Measurements from ENCODE around the gene LCOR. TPM values are rescaled to one million over a fixed set of nuclear protein-coding genes. Genes with fewer than 3 reads are reported as not detected.
"Not testable (repeated sequence)": the region's sequence is repeated elsewhere in the genome, so short reads cannot be mapped to it uniquely, and the experiment has no call there.

The LCOR gene
- total and polyA plus RNA-seq, 8 donors, result 4.5 to 34.2 (median 19.5) TPM

DNA sequence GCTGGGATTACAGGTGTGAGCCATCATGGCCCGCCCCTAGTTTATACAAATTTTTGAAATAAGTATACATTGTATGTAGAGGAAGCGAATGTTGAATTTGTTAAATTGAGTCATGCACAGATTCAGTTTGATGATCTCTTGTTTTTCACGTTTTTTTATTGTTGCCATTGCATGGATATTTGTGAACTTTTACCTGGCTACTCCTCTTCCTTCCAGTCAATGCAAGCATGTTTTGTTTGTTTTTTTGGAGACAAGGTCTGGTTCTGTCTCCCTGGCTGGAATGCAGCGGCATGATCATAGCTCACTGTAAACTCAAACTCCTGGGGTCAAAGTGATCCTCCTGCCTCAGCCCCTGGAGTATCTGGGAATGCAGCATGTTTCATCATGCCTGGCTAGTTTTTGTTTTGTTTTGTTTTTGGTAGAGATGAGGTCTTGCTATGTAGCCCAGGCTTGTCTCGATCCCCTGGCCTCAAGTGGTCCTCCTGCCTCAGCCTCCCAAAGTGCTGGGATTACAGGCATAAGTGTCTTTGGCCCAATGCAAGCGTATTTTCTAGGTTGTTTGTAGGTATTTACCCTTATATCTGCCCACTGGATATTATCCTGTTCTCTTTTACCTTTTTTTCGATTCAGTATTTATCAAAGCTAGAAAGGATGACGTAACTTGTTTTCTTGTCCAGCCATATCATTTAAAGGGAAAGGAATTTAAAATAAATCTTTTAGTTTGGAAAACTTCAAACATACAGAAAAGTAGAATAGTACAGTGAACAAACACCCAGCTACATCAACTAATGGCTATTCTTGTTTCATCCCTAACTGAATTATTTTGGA lies 11.0 kb downstream of the LCOR start:
- ATAC-seq (peak; percentile 54 to 65 (median 64)), FAIRE-seq (no peak), DNase-seq (no peak)
- intact Hi-C loops (cut with DNase I), result no loop called here
- Histone ChIP-seq H3K36me3 (no peaks in the 10 kb centered on the region), H3K9me3 (no peaks in the 10 kb centered on the region), H3K4me1 (peaks cover 13 to 34% (median 22%) of the 10 kb centered on the region in 3 donors), H3K27me3 (no peaks in the 10 kb centered on the region), H3K27ac (peak overlapping the region in 2 of 4 donors; percentile 25 to 51), H3K4me3 (peak overlapping the region in 1 of 4 donors; percentile 15)
- TF ChIP-seq, protein P1, sequence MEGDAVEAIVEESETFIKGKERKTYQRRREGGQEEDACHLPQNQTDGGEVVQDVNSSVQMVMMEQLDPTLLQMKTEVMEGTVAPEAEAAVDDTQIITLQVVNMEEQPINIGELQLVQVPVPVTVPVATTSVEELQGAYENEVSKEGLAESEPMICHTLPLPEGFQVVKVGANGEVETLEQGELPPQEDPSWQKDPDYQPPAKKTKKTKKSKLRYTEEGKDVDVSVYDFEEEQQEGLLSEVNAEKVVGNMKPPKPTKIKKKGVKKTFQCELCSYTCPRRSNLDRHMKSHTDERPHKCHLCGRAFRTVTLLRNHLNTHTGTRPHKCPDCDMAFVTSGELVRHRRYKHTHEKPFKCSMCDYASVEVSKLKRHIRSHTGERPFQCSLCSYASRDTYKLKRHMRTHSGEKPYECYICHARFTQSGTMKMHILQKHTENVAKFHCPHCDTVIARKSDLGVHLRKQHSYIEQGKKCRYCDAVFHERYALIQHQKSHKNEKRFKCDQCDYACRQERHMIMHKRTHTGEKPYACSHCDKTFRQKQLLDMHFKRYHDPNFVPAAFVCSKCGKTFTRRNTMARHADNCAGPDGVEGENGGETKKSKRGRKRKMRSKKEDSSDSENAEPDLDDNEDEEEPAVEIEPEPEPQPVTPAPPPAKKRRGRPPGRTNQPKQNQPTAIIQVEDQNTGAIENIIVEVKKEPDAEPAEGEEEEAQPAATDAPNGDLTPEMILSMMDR (IDR thresholded peaks at IDR 0.05), result no peak
- 46 to 53% methylated on average over 8 of the region's 8 CpGs for WGBS, 2 donors

DNA sequence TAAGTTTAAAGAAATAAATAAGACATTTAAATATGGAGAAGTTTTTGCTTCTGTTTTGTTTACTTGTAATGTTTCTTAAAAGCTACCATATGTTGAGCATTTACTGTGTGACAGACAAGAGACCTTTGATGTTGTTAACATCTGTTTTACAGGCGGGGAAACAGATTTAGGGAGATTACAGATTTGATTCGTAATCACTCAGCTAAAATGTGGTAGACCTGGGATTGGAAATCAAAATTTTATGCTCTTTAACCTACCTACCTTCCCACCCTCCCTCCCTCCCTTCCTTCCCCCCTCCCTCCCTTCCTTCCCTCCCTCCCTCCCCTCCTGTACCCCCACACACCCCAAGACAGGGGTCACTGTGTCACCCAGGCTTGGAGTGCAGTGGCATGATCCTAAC lies 11.7 kb downstream of the LCOR start:
- H3K36me3 ChIP-seq, result no peaks in the 10 kb centered on the region
- peaks cover 13 to 34% (median 21%) of the 10 kb centered on the region in 3 donors for H3K4me1 ChIP-seq
- 74 to 78% methylated on average over 2 of the region's 2 CpGs for WGBS, 2 donors
- ATAC-seq (no peak), DNase-seq (no peak), FAIRE-seq (no peak)
- H3K4me3 ChIP-seq, result peak overlapping the region in 1 of 4 donors; percentile 15
- H3K27me3 ChIP-seq, result no peaks in the 10 kb centered on the region
- TF ChIP-seq, protein P1 (IDR thresholded peaks at IDR 0.05), result no peak
- H3K27ac ChIP-seq, result peak overlapping the region in 1 of 4 donors; percentile 51
- intact Hi-C loops (cut with DNase I), result no loop called here
- no peaks in the 10 kb centered on the region for H3K9me3 ChIP-seq

DNA sequence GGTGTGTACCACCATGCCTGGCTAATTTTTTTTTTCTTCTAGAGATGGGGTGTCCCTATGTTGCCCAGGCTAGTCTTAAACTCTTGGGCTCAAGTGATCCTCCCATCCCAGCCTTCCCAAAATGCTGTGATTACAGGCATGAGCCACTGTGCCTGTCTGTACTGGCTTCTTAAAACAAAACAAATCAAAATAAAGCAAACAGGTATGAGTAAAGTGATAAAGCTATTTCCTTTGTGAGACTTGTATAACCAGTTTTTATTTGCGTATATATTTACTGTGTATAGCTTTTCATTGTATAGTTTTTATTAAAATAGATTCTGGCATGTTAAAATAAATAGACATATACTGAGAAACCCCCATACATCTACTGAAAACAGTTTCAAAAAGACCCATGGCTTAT lies 14.3 kb downstream of the LCOR start:
- FAIRE-seq, result no peak
- Histone ChIP-seq H3K27me3 (no peaks in the 10 kb centered on the region), H3K9me3 (no peaks in the 10 kb centered on the region), H3K4me1 (peaks cover 13 to 22% (median 13%) of the 10 kb centered on the region in 3 donors), H3K4me3 (no peak overlapping the region), H3K27ac (no peak overlapping the region), H3K36me3 (no peaks in the 10 kb centered on the region)
- DNase-seq, result no peak
- TF ChIP-seq, protein P1 (IDR thresholded peaks at IDR 0.05), result no peak
- ATAC-seq, result no peak
- WGBS, 2 donors, result 28 to 30% methylated on average over 1 of the region's 1 CpG
- intact Hi-C loops (cut with DNase I), result no loop called here

DNA sequence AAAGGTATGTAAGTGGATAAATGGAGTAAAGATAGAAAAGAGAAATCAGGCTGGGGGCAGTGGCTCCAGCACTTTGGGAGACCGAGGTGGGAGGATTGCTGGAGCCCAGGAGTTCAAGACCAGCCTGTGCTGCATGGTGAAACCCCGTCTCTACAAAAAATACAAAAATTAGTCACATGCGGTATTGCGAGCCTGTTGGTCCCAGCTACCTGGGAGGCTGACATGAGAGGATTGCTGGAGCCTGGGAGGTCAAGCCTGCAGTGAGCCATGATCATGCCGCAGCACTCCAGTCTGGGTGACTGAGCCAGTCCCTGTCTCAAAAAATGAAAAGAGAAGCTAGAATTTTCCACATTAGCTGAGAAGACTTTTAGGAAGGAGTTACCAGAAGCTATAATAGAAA lies 14.8 kb downstream of the LCOR start:
- H3K36me3 ChIP-seq, result no peaks in the 10 kb centered on the region
- H3K27ac ChIP-seq, result no peak overlapping the region
- peaks cover 13 to 22% (median 13%) of the 10 kb centered on the region in 3 donors for H3K4me1 ChIP-seq
- no peak for ATAC-seq
- no peak for DNase-seq
- no peaks in the 10 kb centered on the region for H3K9me3 ChIP-seq
- 89 to 91% methylated on average over 5 of the region's 5 CpGs for WGBS, 2 donors
- TF ChIP-seq, protein P1 (IDR thresholded peaks at IDR 0.05), result no peak
- FAIRE-seq, result no peak
- intact Hi-C loops (cut with DNase I), result no loop called here
- H3K27me3 ChIP-seq, result no peaks in the 10 kb centered on the region
- no peak overlapping the region for H3K4me3 ChIP-seq

DNA sequence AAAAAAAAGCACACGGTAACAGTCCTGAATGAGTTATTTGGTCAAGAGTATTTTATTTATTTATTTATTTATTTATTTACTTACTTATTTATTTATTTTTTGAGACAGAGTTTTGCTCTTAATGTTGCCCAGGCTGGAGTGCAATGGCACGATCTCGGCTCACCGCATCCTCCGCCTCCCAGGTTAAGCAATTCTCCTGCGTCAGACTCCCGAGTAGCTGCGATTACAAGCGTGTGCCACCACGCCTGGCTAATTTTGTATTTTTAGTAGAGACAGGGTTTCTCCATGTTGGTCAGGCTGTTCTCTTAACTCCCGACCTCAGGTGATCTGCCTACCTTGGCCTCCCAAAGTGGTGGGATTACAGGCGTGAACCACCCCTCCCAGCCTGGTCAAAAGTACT lies 15.3 kb downstream of the LCOR start:
- intact Hi-C loops (cut with DNase I); H3K4me3 ChIP-seq; FAIRE-seq; H3K27ac ChIP-seq; DNase-seq; H3K36me3 ChIP-seq; H3K27me3 ChIP-seq; ATAC-seq; H3K9me3 ChIP-seq: not testable (repeated sequence)
- 88 to 92% methylated on average over 12 of the region's 12 CpGs for WGBS, 2 donors
- peaks cover 12 to 22% (median 13%) of the 10 kb centered on the region in 3 donors for H3K4me1 ChIP-seq
